Vagina (tissue), 2 donors: ENCODE measurements around the gene ARHGAP35. TPM values are rescaled to one million over a fixed set of nuclear protein-coding genes. Genes with fewer than 3 reads are reported as not detected.
"Not testable (repeated sequence)": the region's sequence is repeated elsewhere in the genome, so short reads cannot be mapped to it uniquely, and the experiment has no call there.

ENCODE experiments used
- DNase-seq, 2 donors: peaks; one replicate each; pipeline ENCODE4 v3.0.0-alpha.2; 2017; ENCODE audit errors: extremely low spot score in 2 of 2
- H3K27ac ChIP-seq: fragments of 200-600 bp; sonication (generic); one replicate; pipeline ENCODE4 v1.5.1; 2019
- H3K27me3 ChIP-seq: fragments of 200-600 bp; sonication (generic); one replicate; pipeline ENCODE4 v1.5.1; 2019
- H3K36me3 ChIP-seq, 2 donors: fragments of 200-600 bp; sonication (generic); one replicate each; pipeline ENCODE4 v1.5.1; 2017 to 2019
- H3K4me1 ChIP-seq: fragments of 200-600 bp; sonication (generic); one replicate; pipeline ENCODE4 v1.5.1; 2019
- H3K4me3 ChIP-seq, 2 donors: fragments of 200-600 bp; sonication (generic); 1 replicate in 1 of 2; 2 replicates in 1 of 2; pipeline ENCODE4 v1.5.1; 2016 to 2019
- H3K9me3 ChIP-seq: fragments of 200-600 bp; sonication (generic); one replicate; pipeline ENCODE4 v1.5.1; 2019
- POLR2A ChIP-seq, 2 donors: fragments of 450-650 bp; IDR thresholded peaks; one replicate each; pipeline ENCODE4 v1.6.1; 2017; ENCODE audit warnings: antibody characterized with exemption in 2 of 2, mild to moderate bottlenecking in 2 of 2, moderate library complexity in 2 of 2
- POLR2AphosphoS5 ChIP-seq, 2 donors: sonication (generic); formaldehyde crosslinking; IDR thresholded peaks; one replicate each; pipeline ENCODE4 v1.9.0; 2017; ENCODE audit warnings: antibody characterized with exemption in 2 of 2, mild to moderate bottlenecking in 2 of 2, low read depth in 1 of 2; ENCODE audit not compliant: insufficient read depth in 1 of 2
- intact Hi-C: fragments of 100-400 bp; cut with DNase I; formaldehyde crosslinking; loops from one replicate; pipeline ENCODE4 v1.15.1; 2023
- total RNA-seq: library from RNA; depleted of rRNA; stranded (reverse); fragments of >200 nt; gene quantifications from one replicate; pipeline ENCODE4 v1.2.3, GENCODE V29; 2016
- TF ChIP-seq, protein P1 (sequence below), 3 experiments: fragments of 450-650 bp in 2 of 3; fragments of 200-600 bp in 1 of 3; sonication (generic) in 1 of 3; IDR thresholded peaks; one replicate each; pipeline ENCODE4 v1.5.1; 2017 to 2019; ENCODE audit warnings: antibody characterized with exemption in 3 of 3, mild to moderate bottlenecking in 2 of 3, moderate library complexity in 2 of 3

ARHGAP35 gene
- total RNA-seq, 1 donor from 2014 or later: 42.5 TPM

DNA sequence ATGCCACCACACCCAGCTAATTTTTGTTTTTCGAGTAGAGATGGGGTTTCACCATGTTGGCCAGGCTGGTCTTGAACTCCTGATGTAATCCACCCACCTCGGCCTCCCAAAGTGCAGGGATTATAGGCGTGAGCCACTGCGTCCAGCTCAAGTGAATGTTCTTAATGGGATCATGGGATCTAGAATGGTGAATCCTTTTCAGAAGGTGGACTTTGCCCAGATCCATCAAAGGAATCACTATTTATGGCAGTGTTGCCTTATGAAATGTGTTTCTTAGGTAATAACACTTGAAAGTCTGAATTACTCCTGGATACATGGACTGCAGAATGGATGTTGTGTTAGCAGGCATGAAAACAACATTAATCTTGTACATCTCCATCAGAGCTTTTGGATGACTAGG, 20.3 kb downstream of the ARHGAP35 start:
- Histone ChIP-seq H3K27me3 (no peaks in the 10 kb centered on the region), H3K36me3 (no peaks in the 10 kb centered on the region), H3K4me1 (peaks cover 61% of the 10 kb centered on the region), H3K9me3 (no peaks in the 10 kb centered on the region), H3K4me3 (no peak overlapping the region), H3K27ac (no peak overlapping the region)
- no peak for TF ChIP-seq POLR2AphosphoS5 (IDR thresholded peaks at IDR 0.05; ENCODE audit: insufficient read depth in 1 of 2, low read depth in 1 of 2)
- no peak for TF ChIP-seq POLR2A (IDR thresholded peaks at IDR 0.05)
- TF ChIP-seq, protein P1, sequence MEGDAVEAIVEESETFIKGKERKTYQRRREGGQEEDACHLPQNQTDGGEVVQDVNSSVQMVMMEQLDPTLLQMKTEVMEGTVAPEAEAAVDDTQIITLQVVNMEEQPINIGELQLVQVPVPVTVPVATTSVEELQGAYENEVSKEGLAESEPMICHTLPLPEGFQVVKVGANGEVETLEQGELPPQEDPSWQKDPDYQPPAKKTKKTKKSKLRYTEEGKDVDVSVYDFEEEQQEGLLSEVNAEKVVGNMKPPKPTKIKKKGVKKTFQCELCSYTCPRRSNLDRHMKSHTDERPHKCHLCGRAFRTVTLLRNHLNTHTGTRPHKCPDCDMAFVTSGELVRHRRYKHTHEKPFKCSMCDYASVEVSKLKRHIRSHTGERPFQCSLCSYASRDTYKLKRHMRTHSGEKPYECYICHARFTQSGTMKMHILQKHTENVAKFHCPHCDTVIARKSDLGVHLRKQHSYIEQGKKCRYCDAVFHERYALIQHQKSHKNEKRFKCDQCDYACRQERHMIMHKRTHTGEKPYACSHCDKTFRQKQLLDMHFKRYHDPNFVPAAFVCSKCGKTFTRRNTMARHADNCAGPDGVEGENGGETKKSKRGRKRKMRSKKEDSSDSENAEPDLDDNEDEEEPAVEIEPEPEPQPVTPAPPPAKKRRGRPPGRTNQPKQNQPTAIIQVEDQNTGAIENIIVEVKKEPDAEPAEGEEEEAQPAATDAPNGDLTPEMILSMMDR (IDR thresholded peaks at IDR 0.05): no peak
- no peak for DNase-seq
- intact Hi-C loops: no loop called here

DNA sequence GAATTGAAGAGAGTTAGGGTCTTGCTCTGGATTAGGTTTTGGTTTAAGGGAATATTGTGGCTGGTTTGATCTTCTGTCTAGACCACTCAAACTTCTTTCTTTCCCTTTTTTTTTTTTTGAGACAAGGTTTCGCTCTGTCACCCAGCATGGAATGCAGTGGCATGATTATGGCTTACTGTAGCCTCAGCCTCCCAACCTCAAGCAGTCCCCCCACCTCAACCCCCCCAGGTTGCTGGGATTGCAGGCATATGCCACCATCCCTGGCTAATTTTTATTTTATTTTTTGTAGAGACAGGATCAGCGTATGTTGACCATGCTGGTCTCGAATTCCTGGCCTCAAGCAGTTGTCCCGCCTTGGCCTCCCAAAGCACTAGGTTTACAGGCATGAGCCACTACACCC, 21.2 kb downstream of the ARHGAP35 start:
- Histone ChIP-seq H3K27me3 (no peaks in the 10 kb centered on the region), H3K27ac (no peak overlapping the region), H3K9me3 (no peaks in the 10 kb centered on the region), H3K4me1 (peaks cover 70% of the 10 kb centered on the region), H3K36me3 (no peaks in the 10 kb centered on the region), H3K4me3 (no peak overlapping the region)
- intact Hi-C loops: no loop called here
- no peak for DNase-seq
- no peak for TF ChIP-seq POLR2AphosphoS5 (IDR thresholded peaks at IDR 0.05; ENCODE audit: insufficient read depth in 1 of 2, low read depth in 1 of 2)
- no peak for TF ChIP-seq POLR2A (IDR thresholded peaks at IDR 0.05)
- TF ChIP-seq, protein P1 (IDR thresholded peaks at IDR 0.05): no peak

DNA sequence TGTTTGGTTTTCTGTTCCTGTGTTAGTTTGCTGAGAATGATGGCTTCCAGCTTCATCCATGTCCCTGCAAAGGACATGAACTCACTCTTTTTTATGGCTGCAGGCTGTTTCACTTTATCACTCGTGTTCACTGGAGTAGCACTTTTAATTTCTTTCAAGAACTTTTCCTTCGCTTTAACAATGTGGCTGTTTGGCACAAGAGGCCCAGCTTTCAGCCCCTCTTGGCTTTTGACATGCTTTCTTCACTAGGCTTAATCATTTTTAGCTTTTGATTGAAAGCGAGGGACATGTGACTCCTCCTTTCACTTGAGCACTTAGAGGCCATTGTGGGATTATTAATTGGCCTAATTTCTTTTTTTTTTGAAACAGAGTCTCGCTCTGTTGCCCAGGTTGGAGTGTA, 22.0 kb downstream of the ARHGAP35 start:
- H3K4me1 ChIP-seq: peaks cover 70% of the 10 kb centered on the region
- H3K27me3 ChIP-seq, H3K36me3 ChIP-seq, H3K9me3 ChIP-seq, intact Hi-C loops, H3K4me3 ChIP-seq, H3K27ac ChIP-seq, DNase-seq: not testable (repeated sequence)

DNA sequence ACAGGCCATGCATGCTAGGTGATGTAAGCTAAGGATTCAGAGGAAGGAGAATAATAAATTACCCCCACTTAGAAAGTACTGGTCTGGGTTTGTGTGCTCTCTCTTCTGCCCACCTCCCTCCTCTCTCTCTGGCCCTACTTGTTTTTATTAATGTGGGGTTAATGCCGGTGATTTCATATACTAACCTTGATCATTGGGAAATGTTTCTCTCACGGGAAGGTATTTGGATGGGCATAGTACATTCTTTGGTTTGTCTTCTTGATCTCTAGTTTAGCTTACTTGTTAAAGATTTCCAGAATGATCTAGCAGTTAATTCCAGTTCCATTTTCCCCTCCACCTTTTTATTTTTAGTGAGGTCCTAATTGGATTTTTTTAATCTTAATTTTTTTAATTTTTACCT, 24.6 kb downstream of the ARHGAP35 start:
- Histone ChIP-seq H3K27me3 (no peaks in the 10 kb centered on the region), H3K4me1 (peaks cover 59% of the 10 kb centered on the region), H3K27ac (no peak overlapping the region), H3K9me3 (no peaks in the 10 kb centered on the region), H3K4me3 (no peak overlapping the region), H3K36me3 (no peaks in the 10 kb centered on the region)
- TF ChIP-seq POLR2AphosphoS5 (IDR thresholded peaks at IDR 0.05; ENCODE audit: insufficient read depth in 1 of 2, low read depth in 1 of 2): no peak
- no peak for TF ChIP-seq POLR2A (IDR thresholded peaks at IDR 0.05)
- TF ChIP-seq, protein P1 (IDR thresholded peaks at IDR 0.05): no peak
- intact Hi-C loops: no loop called here
- no peak for DNase-seq

DNA sequence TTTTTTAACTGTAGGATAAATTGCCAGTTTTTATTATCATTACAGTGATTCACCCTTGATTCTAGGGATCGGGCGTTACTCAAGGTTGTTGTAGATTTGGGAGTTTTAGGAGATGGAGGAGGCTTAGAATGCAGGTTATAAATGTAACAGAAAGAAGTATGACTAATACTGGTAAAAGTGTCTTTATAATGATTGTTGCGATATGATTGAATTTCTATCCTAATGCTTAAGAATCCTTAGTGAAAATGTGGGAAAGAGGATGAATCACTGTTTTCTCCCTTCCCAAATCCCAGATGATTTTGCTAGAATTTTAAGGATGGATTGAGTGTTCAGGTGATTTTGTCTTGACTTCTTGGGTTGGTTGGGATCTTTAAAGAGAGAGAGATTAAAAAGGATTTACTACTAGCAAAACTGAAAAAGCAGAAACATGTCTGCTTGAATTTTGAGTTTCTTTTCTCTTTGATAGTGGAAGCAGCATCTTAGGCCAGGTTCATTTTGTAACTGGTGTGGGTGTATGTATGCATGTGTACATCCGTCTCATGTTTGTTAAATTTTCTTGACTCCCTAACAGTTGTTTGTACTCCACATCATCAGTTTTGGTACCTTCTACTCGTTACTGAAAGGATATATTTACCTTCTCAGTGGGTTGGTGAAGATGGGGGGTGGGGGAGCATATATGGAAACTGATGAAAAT, 25.9 kb downstream of the ARHGAP35 start:
- H3K27ac ChIP-seq: no peak overlapping the region
- peaks cover 63% of the 10 kb centered on the region for H3K4me1 ChIP-seq
- H3K9me3 ChIP-seq: no peaks in the 10 kb centered on the region
- DNase-seq: no peak
- H3K27me3 ChIP-seq: no peaks in the 10 kb centered on the region
- H3K4me3 ChIP-seq: no peak overlapping the region
- intact Hi-C loops: no loop called here
- no peaks in the 10 kb centered on the region for H3K36me3 ChIP-seq
- TF ChIP-seq POLR2AphosphoS5 (IDR thresholded peaks at IDR 0.05; ENCODE audit: insufficient read depth in 1 of 2, low read depth in 1 of 2) (no peak), POLR2A (IDR thresholded peaks at IDR 0.05) (no peak)
- TF ChIP-seq, protein P1 (IDR thresholded peaks at IDR 0.05): no peak
